Measurements from ENCODE around the gene MAMSTR.
"Not testable (repeated sequence)": the region's sequence is repeated elsewhere in the genome, so short reads cannot be mapped to it uniquely, and the experiment has no call there.

GRCh38 chr19:48765816-48766215 is 46.3 kb upstream of the MAMSTR start:
- not testable (repeated sequence) for TF ChIP-seq CTCF, POLR2A (IDR thresholded peaks at IDR 0.05)

All from adrenal gland (tissue), 5 donors.